ENCODE results near the gene ABHD4.
"Not testable (repeated sequence)": the region's sequence is repeated elsewhere in the genome, so short reads cannot be mapped to it uniquely, and the experiment has no call there.

Gene ABHD4

DNA sequence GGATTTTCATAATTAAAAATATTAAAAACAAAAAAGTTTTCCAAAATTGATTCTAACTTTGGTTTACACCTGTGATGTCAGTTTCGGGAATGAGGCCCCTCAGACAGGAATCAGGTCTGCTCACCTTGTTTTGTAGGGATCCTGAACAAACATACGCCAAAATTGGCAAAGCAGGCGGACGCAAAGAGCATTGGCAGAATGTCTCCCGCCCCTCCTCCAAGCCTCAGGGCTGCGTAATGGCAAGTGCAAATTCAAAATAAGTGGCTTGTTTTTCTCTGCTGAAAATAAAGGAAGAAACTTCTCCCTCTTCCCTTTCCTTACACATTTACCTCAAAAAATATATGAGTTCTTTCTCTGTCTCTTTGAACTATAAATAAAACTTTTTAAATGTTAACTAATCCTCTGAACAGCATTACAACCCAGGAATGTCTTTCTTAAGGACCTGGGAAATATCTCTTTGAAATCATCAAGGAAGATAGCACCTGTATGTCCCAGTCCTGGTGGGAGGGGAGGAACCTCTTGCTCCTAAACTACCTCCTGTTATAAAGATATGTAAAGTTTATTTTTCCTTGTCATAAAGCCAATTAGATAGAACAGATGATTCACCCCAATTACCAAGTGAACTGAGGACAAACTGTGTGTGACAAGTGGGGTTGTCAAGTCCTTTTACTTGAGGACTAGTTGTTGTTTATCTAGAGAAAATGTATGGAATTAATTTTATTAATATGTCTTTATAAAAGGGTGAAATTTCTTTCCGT lies 29.6 kb downstream of the ABHD4 start:
- no peak for DNase-seq (ENCODE audit: low read depth)

DNA sequence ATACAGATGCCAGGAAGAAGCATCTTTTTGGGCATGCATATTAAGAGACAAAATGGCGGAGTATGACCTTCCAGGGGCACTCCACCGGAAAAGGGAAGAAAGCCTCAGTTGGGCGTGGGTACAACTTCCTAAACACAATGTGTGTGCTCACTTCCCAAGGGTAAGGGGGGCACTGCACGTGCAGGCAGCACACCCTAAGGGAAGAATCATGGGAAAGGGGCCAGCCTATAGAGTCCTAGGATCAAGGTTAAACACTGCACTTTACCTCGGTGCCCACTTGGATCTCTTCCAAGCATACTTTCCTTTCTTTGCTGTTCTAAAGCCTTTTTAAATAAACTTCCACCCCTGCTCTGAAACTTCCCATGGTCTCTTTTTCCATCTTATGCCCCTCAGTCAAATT lies 31.3 kb downstream of the ABHD4 start:
- no peak for DNase-seq (ENCODE audit: low read depth)

- DNase-seq (ENCODE audit: low read depth): no peak
Measured at GRCh38 chr14:22630066-22630465, 32.0 kb downstream of the ABHD4 start.

DNA sequence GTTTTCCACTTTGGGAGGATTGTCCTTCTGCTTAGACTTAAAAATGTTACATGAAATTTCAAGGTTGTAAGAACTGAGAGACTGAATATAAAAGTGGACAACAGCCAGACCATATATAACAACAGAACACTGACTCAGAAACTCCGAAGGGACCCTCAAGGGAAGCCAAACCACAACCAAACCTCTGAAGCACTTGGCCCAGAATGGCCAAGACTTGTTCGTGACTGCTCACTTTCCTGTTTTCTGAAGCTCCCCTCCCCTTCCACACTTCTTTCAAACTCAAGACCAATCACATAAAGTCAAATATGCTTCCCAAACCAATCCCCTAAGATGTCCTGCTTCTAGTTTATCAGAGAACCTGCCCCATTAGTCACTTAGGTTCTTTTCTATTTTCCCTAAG lies 32.4 kb downstream of the ABHD4 start:
- DNase-seq (ENCODE audit: low read depth): no peak

DNA sequence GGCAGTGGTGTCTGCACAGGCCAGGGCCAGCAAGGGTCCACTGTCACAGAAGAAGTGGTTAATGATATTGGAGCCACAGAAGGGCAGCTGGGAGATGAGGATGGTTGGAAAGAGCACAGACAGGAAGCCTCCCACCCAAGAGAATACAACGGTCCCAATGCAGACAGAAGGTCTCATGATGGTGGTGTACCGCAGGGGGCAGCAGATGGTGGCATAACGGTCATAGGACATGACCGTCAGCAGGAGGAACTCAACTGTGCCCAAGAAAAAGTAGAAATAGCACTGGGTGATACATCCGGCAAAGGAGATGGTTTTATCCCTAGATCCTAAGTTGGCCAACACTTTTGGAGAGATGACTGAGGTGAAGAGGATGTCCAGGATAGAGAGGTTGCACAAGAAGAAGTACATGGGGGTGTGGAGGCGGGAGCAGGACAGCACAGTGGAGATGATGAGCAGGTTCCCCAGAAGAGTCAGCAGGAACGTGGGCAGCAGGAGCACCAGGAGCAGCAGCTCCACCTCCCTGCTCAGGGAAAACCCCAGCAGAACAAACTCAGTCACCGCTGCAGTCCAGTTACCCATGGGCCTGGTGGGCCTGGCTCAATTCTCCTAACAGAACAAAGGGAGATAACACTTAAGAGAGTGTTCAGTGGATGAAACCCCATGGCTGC lies 36.3 kb downstream of the ABHD4 start:
- no peak for DNase-seq (ENCODE audit: low read depth)

- not testable (repeated sequence) for DNase-seq (ENCODE audit: low read depth)
Measured at GRCh38 chr14:22635980-22636379, 37.9 kb downstream of the ABHD4 start.

- DNase-seq (ENCODE audit: low read depth): no peak
Measured at GRCh38 chr14:22640192-22640591, 42.1 kb downstream of the ABHD4 start.

DNA sequence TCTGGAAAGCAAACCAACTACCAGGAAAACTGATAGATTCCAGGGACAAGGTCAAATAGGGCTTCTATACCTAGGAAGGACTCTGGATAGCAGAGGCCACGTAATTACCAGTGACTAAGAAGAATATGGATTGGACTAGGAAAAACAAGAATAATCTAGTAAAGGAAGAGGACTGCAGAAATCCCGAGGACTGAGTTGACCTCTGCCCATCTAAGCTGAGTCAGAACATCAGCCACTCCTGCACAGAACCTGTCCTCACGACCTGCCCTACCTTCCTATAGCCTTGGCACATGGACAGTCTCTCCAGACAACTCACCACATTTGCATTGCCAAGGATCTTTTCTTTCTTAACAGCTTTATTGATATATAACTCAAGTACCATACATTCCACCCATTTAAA lies 43.7 kb downstream of the ABHD4 start:
- DNase-seq (ENCODE audit: low read depth): peak; percentile 15

DNA sequence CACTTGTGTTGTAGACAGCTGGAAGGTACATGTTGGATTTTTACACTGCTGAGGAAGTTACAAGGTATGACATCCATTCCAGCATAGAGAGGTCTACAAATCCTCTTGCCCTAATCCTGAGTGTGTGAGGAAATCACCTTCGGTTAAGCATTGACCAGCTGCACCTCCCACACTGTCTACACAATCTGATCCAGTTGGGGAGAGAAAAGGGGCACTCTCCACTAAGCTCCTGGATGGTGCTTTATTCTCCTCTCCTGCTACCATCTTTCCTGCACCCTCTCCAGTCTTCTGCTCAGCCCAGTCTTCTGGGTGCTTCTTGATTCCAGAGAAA lies 46.2 kb downstream of the ABHD4 start, which contains the start of gene OR6J1:
Gene OR6J1 (minus strand): TSS at position 48 of the 331 bp plus-strand sequence. CDS start 9,541 bp downstream, outside the sequence.
- DNase-seq (ENCODE audit: low read depth): no peak

DNA sequence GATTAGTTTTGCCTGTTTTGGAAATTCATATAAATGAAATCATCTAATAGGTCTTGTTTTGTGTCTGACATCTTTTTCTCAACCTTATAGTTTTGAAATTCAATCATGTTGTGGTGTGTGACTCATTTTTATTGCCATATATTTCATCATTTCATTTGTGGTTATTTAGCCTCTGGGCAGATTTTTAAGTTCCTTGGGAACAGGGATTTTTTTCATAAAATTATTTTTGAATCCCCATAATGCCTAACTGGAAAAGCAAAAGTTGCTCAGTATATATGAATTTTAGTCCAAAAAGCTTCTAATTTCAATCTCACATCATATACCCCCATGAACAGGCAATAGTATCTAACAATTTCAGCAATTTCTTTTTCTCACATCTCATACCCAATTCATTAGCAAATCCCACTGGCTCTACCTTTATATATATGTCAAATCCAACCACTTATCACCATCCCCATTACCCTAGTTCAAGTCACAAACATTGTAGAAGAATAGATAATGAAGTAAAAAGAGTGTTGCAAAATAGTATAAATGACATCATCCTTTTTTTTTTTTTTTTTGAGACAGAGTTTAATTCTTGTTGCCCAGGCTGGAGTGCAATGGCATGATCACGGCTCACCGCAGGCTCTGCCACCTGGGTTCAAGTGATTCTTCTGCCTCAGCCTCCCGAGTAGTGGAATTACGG lies 48.6 kb downstream of the ABHD4 start:
- DNase-seq (ENCODE audit: low read depth): peak; percentile 84

GRCh38 chr14:22648506-22648905 lies 50.4 kb downstream of the ABHD4 start:
- no peak for DNase-seq (ENCODE audit: low read depth)

GRCh38 chr14:22650046-22650739 lies 52.1 kb downstream of the ABHD4 start:
- DNase-seq (ENCODE audit: low read depth): no peak

DNA sequence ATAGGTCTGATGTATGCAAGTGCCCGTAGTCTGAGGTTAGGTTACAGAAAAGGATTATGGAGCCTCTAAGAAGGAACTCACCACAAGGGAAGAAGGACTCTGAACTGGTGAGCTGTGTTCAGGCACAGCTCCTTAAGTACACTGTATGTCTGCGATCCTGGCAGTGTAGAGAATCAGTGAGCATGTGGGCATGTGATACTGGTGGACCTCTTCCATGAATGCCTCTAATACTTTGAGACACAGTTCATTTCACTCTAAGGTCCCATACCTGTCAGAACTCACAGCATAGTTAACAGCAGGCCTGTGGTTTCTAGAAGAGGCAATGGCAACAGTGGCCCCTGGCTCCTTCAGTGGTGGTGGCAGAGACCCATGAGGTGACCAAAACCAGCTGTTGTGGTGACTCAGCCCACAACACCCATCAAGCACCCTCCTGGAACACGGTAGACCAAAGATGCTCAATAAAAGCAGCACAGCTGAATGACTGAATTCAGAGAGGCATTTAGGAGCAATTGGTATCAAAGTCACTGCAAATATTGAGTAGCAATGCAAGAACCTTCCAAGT lies 52.9 kb downstream of the ABHD4 start:
- peak; percentile 39 for DNase-seq (ENCODE audit: low read depth)

GRCh38 chr14:22651586-22651985 lies 53.5 kb downstream of the ABHD4 start:
- no peak for DNase-seq (ENCODE audit: low read depth)

GRCh38 chr14:22653012-22653621 lies 55.0 kb downstream of the ABHD4 start:
- peak; percentile 82 for DNase-seq (ENCODE audit: low read depth)

DNA sequence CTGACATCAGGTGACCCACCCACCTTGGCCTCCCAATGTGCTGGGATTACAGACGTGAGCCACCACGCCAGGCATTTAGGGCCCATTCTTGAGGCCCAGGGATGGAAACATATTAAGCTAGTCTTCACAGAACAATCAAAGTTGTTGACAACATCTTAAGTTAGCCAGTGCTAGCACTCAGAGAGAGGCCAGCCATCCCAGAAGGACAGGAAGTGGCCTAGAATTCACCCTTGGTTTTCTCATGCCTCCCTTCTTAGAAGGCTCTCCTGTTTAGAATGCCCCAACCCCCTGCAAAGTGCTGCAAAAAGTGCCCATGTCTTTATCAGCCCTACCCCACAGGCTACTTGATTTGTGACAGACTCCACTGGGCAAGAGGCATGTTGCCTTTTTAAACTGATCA lies 58.1 kb downstream of the ABHD4 start:
- no peak for DNase-seq (ENCODE audit: low read depth)

DNA sequence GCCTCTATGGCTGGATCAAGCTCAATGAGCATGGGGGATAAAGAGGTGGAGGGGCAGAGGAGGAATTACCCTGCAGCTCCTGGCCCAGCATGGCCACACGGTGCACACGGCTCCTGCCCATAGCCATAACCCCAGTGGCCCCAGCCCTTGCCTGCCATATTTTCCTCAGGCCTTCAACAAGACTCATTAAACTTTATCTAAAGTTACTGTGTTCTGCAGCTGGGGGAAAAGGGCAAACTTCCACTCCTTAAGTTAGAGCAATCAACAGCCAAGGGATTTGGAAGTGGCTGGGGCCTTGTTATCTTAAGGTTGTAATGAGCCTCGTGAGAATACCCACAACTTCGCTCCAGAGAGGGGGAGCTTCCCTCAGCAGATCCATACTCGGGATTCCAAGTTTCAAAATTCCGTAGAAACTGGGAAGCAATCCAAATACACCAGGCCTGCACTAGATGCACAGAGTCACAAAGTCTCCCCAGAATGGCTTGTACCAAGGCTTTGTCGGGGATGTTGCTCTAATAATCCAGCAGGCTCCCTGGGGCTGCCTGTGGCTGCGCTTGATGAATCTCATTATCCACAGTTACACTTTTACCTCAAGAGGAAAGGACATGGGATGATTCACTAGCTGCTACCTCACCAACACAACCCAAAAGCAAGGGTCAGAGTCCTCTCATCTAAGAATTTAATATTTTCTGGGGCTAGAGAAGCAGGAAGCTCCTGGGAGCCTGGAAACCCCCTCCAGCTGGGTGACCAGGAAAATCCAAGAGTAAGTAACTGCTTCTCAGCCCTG lies 59.0 kb downstream of the ABHD4 start:
- DNase-seq (ENCODE audit: low read depth): no peak

DNA sequence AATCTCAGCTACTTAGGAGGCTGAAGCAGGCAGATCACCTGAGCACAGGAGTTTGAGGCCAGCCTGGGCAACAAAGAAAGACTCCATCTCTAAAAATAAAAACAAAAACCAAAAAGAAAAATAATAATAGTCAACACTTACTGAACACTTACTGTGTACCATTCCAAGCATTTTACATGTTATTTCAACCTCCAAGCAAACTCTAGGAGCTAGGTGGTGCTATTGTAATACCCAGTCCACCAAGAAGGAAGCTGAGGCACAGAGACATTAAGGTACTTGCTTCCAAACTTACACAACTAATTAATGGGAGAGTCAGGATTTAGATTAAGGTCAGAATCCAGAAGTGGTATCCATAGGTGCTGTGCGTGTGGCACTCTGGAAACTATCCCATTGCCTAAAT lies 59.8 kb downstream of the ABHD4 start:
- peak; percentile 58 for DNase-seq (ENCODE audit: low read depth)

GRCh38 chr14:22658946-22659345 lies 60.8 kb downstream of the ABHD4 start:
- peak; percentile 30 for DNase-seq (ENCODE audit: low read depth)

- DNase-seq (ENCODE audit: low read depth): no peak
Measured at GRCh38 chr14:22660654-22661053, 62.6 kb downstream of the ABHD4 start.

Measured in ELR (cell line).